H9 (cell line): Measurements from ENCODE around the gene IL32. TPM values are rescaled to one million over a fixed set of nuclear protein-coding genes. Genes with fewer than 3 reads are reported as not detected.
A peak's percentile ranks its signal among the peaks of the same experiment; 100 is the strongest.

ENCODE experiments used
- DNase-seq: peaks from one replicate; pipeline ENCODE4 v3.0.0-alpha.2; 2017
- H2AFZ ChIP-seq: one replicate; pipeline ENCODE4 v1.6.1; 2013; ENCODE audit warnings: mild to moderate bottlenecking, low read length, control low read depth, moderate library complexity
- H2AK5ac ChIP-seq: 2 replicates; pipeline ENCODE4 v1.6.1; 2013; ENCODE audit warnings: low read length, control low read depth, mixed read lengths; ENCODE audit not compliant: insufficient read length
- H2BK120ac ChIP-seq: one replicate; pipeline ENCODE4 v1.6.1; 2013; ENCODE audit warnings: low read depth, mild to moderate bottlenecking, low read length, control low read depth, inconsistent platforms; ENCODE audit not compliant: poor library complexity, severe bottlenecking
- H2BK12ac ChIP-seq: 2 replicates; pipeline ENCODE4 v1.6.1; 2013; ENCODE audit warnings: low read length, control low read depth, mixed read lengths, low read depth; ENCODE audit not compliant: insufficient read length
- H2BK15ac ChIP-seq: 2 replicates; pipeline ENCODE4 v1.6.1; 2013; ENCODE audit warnings: low read depth, low read length, control low read depth
- H2BK20ac ChIP-seq: one replicate; pipeline ENCODE4 v1.6.1; 2013; ENCODE audit warnings: low read depth, mild to moderate bottlenecking, low read length, control low read depth, inconsistent platforms; ENCODE audit not compliant: poor library complexity, severe bottlenecking
- H2BK5ac ChIP-seq: 2 replicates; pipeline ENCODE4 v1.6.1; 2013; ENCODE audit warnings: low read length, control low read depth, mixed read lengths; ENCODE audit not compliant: insufficient read length
- H3K14ac ChIP-seq: 2 replicates; pipeline ENCODE4 v1.6.1; 2013; ENCODE audit warnings: low read length, control low read depth; ENCODE audit not compliant: insufficient read depth
- H3K18ac ChIP-seq: 2 replicates; pipeline ENCODE4 v1.6.1; 2013; ENCODE audit warnings: low read depth, mild to moderate bottlenecking, mixed read lengths, low read length, control low read depth; ENCODE audit not compliant: insufficient read length
- H3K23ac ChIP-seq: 2 replicates; pipeline ENCODE4 v1.6.1; 2013; ENCODE audit warnings: low read length, control low read depth, mixed read lengths, low read depth; ENCODE audit not compliant: insufficient read length
- H3K23me2 ChIP-seq: 2 replicates; pipeline ENCODE4 v1.6.1; 2013; ENCODE audit warnings: low read depth, mild to moderate bottlenecking, mixed read lengths, low read length, control low read depth; ENCODE audit not compliant: insufficient read length, poor library complexity, severe bottlenecking
- H3K27ac ChIP-seq: 2 replicates; pipeline ENCODE4 v1.5.1; 2013; ENCODE audit warnings: low read length, control low read depth, mixed read lengths, low read depth; ENCODE audit not compliant: insufficient read length
- H3K27me3 ChIP-seq: 2 replicates; pipeline ENCODE4 v1.6.1; 2013; ENCODE audit warnings: low read length, control low read depth, inconsistent platforms; ENCODE audit not compliant: insufficient read depth
- H3K4ac ChIP-seq: 2 replicates; pipeline ENCODE4 v1.6.1; 2013; ENCODE audit warnings: low read depth, mild to moderate bottlenecking, control low read depth, inconsistent platforms, low read length, moderate library complexity
- H3K4me1 ChIP-seq: 2 replicates; pipeline ENCODE4 v1.6.1; 2013; ENCODE audit warnings: low read length, control low read depth, inconsistent platforms; ENCODE audit not compliant: insufficient read depth
- H3K4me2 ChIP-seq: 2 replicates; pipeline ENCODE4 v1.6.1; 2013; ENCODE audit warnings: low read length, control low read depth, mixed read lengths; ENCODE audit not compliant: insufficient read length, insufficient read depth
- H3K56ac ChIP-seq: 2 replicates; pipeline ENCODE4 v1.6.1; 2013; ENCODE audit warnings: low read depth, mild to moderate bottlenecking, mixed read lengths, low read length, control low read depth; ENCODE audit not compliant: insufficient read length
- H3K79me1 ChIP-seq: 2 replicates; pipeline ENCODE4 v1.6.1; 2013; ENCODE audit warnings: low read depth, mild to moderate bottlenecking, moderate library complexity, low read length, control low read depth, inconsistent platforms; ENCODE audit not compliant: insufficient read depth, poor library complexity, severe bottlenecking
- H3K79me2 ChIP-seq: 2 replicates; pipeline ENCODE4 v1.6.1; 2013; ENCODE audit warnings: low read length, control low read depth, inconsistent platforms; ENCODE audit not compliant: insufficient read depth
- H3K9ac ChIP-seq: 2 replicates; pipeline ENCODE4 v1.6.1; 2013; ENCODE audit warnings: low read length, control low read depth, mixed read lengths; ENCODE audit not compliant: insufficient read length; ENCODE audit errors: extremely low read depth
- H3K9me3 ChIP-seq: one replicate; pipeline ENCODE4 v1.6.1; 2013; ENCODE audit warnings: low read depth, low read length, inconsistent platforms; ENCODE audit not compliant: control insufficient read depth
- H3T11ph ChIP-seq: one replicate; pipeline ENCODE4 v1.6.1; 2013; ENCODE audit warnings: mild to moderate bottlenecking, low read length, control low read depth, inconsistent platforms
- H4K20me1 ChIP-seq: one replicate; pipeline ENCODE4 v1.6.1; 2013; ENCODE audit not compliant: control insufficient read depth, insufficient read length, insufficient read depth
- H4K5ac ChIP-seq: 2 replicates; pipeline ENCODE4 v1.6.1; 2013; ENCODE audit warnings: low read depth, mild to moderate bottlenecking, mixed read lengths, low read length, control low read depth; ENCODE audit not compliant: insufficient read length
- H4K8ac ChIP-seq: replicated peaks from 2 replicates; pipeline ENCODE4 v1.6.1; 2013; ENCODE audit warnings: low read length, control low read depth, mixed read lengths, low read depth; ENCODE audit not compliant: insufficient read length
- H4K91ac ChIP-seq: 2 replicates; pipeline ENCODE4 v1.6.1; 2013; ENCODE audit warnings: low read depth, mild to moderate bottlenecking, moderate library complexity, mixed read lengths, low read length, control low read depth; ENCODE audit not compliant: insufficient read length
- H3K27ac Mint-ChIP-seq, 3 experiments: 2 replicates in 2 of 3; 3 replicates in 1 of 3; pipeline ENCODE4 v1.8.0; 2020 to 2021; ENCODE audit warnings: mixed read lengths in 3 of 3, mild to moderate bottlenecking in 1 of 3, moderate library complexity in 1 of 3
- H3K27me3 Mint-ChIP-seq: 2 replicates; pipeline ENCODE4 v1.8.0; 2021; ENCODE audit warnings: low read depth, mild to moderate bottlenecking, moderate library complexity, mixed read lengths
- H3K36me3 Mint-ChIP-seq, 3 experiments: 2 replicates in 2 of 3; 3 replicates in 1 of 3; pipeline ENCODE4 v1.8.0; 2020 to 2021; ENCODE audit warnings: low read depth in 3 of 3, mixed read lengths in 3 of 3; ENCODE audit not compliant: insufficient read depth in 1 of 3
- H3K4me1 Mint-ChIP-seq, 2 experiments: 2 replicates each; pipeline ENCODE4 v1.8.0; 2020; ENCODE audit warnings: mixed read lengths in 2 of 2
- H3K4me3 Mint-ChIP-seq, 2 experiments: 2 replicates in 1 of 2; 3 replicates in 1 of 2; pipeline ENCODE4 v1.8.0; 2020 to 2021; ENCODE audit warnings: mild to moderate bottlenecking in 2 of 2, mixed read lengths in 2 of 2, moderate library complexity in 1 of 2
- H3K9me3 Mint-ChIP-seq, 2 experiments: 2 replicates in 1 of 2; 3 replicates in 1 of 2; pipeline ENCODE4 v1.8.0; 2020; ENCODE audit warnings: mild to moderate bottlenecking in 2 of 2, mixed read lengths in 2 of 2, moderate library complexity in 1 of 2
- CTCF ChIP-seq: fragments of 200-600 bp; sonication (generic); conservative IDR thresholded peaks from 3 replicates; pipeline ENCODE4 v1.8.0; 2021; ENCODE audit warnings: antibody characterized with exemption, mild to moderate bottlenecking
- WGBS: extraction: QIAGEN DNeasy Blood & Tissue Kit; methylation state at CpG from one replicate; pipeline ENCODE4 v1.1.7; 2013; ENCODE audit warnings: missing lambda C conversion rate, low lambda C conversion rate, mixed read lengths; ENCODE audit not compliant: insufficient read length; ENCODE audit errors: extremely low coverage; 5-methylcytosine and 5-hydroxymethylcytosine counted together
- total RNA-seq: library from RNA; stranded (reverse); gene quantifications from 2 replicates; pipeline ENCODE4 v1.2.1, GENCODE V29; 2021

The IL32 gene
- total RNA-seq, 1 experiment from 2014 or later = 2.0 TPM

GRCh38 chr16:3057181-3058138 lies 8.0 kb upstream of the IL32 start:
- no peak overlapping the region for H2AK5ac ChIP-seq
- H3K4me3 Mint-ChIP-seq = peak overlapping the region; percentile 34 to 64; a peak in 3 of 5 replicates
- H3K27me3 Mint-ChIP-seq = peaks cover 34% of the 10 kb centered on the region
- H2BK5ac ChIP-seq = no peak overlapping the region
- no peaks in the 10 kb centered on the region for H3K4me1 ChIP-seq
- no peak overlapping the region for H3K27ac ChIP-seq
- 0 out of 7 replicates have a peak overlapping the region, but pooled peaks of 1 of the 3 experiments have one; percentile 20 for H3K27ac Mint-ChIP-seq
- H3K14ac ChIP-seq = no peak overlapping the region; the same call in 1 of the 2 replicates
- H3K56ac ChIP-seq = no peak overlapping the region
- H3T11ph ChIP-seq = no peak overlapping the region
- TF ChIP-seq CTCF = no peak
- H3K4me1 Mint-ChIP-seq = peaks cover 20 to 36% of the 10 kb centered on the region in 2 experiments
- no peak overlapping the region for H4K8ac ChIP-seq
- no peak overlapping the region for H2AFZ ChIP-seq
- no peak overlapping the region for H4K5ac ChIP-seq
- no peak overlapping the region for H3K23ac ChIP-seq
- peak overlapping the region; percentile 58 for H3K4me2 ChIP-seq
- no peak overlapping the region for H4K91ac ChIP-seq
- no peaks in the 10 kb centered on the region for H4K20me1 ChIP-seq
- H3K23me2 ChIP-seq = peaks cover 14% of the 10 kb centered on the region
- H2BK20ac ChIP-seq = no peak overlapping the region
- no peak for DNase-seq
- H3K9ac ChIP-seq = no peak overlapping the region
- WGBS = no CpG with 5 or more reads among the region's 22 CpGs
- H2BK120ac ChIP-seq = no peak overlapping the region
- H3K4ac ChIP-seq = no peak overlapping the region
- H3K36me3 Mint-ChIP-seq = peaks cover 6 to 24% (median 14%) of the 10 kb centered on the region in 3 experiments
- no peaks in the 10 kb centered on the region for H3K79me1 ChIP-seq
- H3K79me2 ChIP-seq = no peaks in the 10 kb centered on the region
- H2BK12ac ChIP-seq = no peak overlapping the region
- no peak overlapping the region for H2BK15ac ChIP-seq
- peaks cover 2% of the 10 kb centered on the region; the same call in 1 of the 2 replicates for H3K27me3 ChIP-seq
- no peaks in the 10 kb centered on the region; a peak in 2 of 5 replicates for H3K9me3 Mint-ChIP-seq
- H3K9me3 ChIP-seq = no peaks in the 10 kb centered on the region
- no peak overlapping the region for H3K18ac ChIP-seq
